ENCODE measurements around the gene SRRM2.
A peak's percentile ranks its signal among the peaks of the same experiment; 100 is the strongest.

SRRM2 gene

GRCh38 chr16:2743007-2743810 lies 9.2 kb upstream of the SRRM2 start:
- no peak for DNase-seq (ENCODE audit: low read depth)

GRCh38 chr16:2744711-2745110 lies 7.7 kb upstream of the SRRM2 start:
- Histone ChIP-seq H3K27me3 (replicated peaks; ENCODE audit: control insufficient read depth, insufficient read depth, low read length) (no peaks in the 10 kb centered on the region), H3K4me3 (ENCODE audit: low read length) (no peak overlapping the region), H3K9me3 (ENCODE audit: control insufficient read depth, low read length) (no peaks in the 10 kb centered on the region), H3K36me3 (ENCODE audit: control insufficient read depth, insufficient read depth, low read length, severe bottlenecking) (no peaks in the 10 kb centered on the region), H3K4me1 (ENCODE audit: control insufficient read depth, insufficient read depth, low read length) (no peaks in the 10 kb centered on the region), H3K9ac (ENCODE audit: low read length) (no peak overlapping the region)
- no peak for DNase-seq (ENCODE audit: low read depth)

More at GRCh38 chr16:2743007-2743810, 9.2 kb upstream of the SRRM2 start:
- Histone ChIP-seq H3K4me3 (ENCODE audit: low read length) (no peak overlapping the region), H3K9me3 (ENCODE audit: control insufficient read depth, low read length) (no peaks in the 10 kb centered on the region), H3K4me1 (ENCODE audit: control insufficient read depth, insufficient read depth, low read length) (no peaks in the 10 kb centered on the region), H3K36me3 (ENCODE audit: control insufficient read depth, insufficient read depth, low read length, severe bottlenecking) (no peaks in the 10 kb centered on the region), H3K27me3 (replicated peaks; ENCODE audit: control insufficient read depth, insufficient read depth, low read length) (peaks cover 5% of the 10 kb centered on the region), H3K9ac (ENCODE audit: low read length) (no peak overlapping the region)

GRCh38 chr16:2745116-2745890 lies 7.1 kb upstream of the SRRM2 start:
- Histone ChIP-seq H3K9ac (ENCODE audit: low read length) (no peak overlapping the region), H3K4me1 (ENCODE audit: control insufficient read depth, insufficient read depth, low read length) (no peaks in the 10 kb centered on the region), H3K4me3 (ENCODE audit: low read length) (no peak overlapping the region), H3K27me3 (replicated peaks; ENCODE audit: control insufficient read depth, insufficient read depth, low read length) (no peaks in the 10 kb centered on the region), H3K36me3 (ENCODE audit: control insufficient read depth, insufficient read depth, low read length, severe bottlenecking) (no peaks in the 10 kb centered on the region), H3K9me3 (ENCODE audit: control insufficient read depth, low read length) (no peaks in the 10 kb centered on the region)
- DNase-seq (ENCODE audit: low read depth) = no peak

GRCh38 chr16:2745961-2746360 lies 6.5 kb upstream of the SRRM2 start:
- no peak overlapping the region for H3K4me3 ChIP-seq (ENCODE audit: low read length)
- H3K9me3 ChIP-seq (ENCODE audit: control insufficient read depth, low read length) = no peaks in the 10 kb centered on the region
- no peaks in the 10 kb centered on the region for H3K36me3 ChIP-seq (ENCODE audit: control insufficient read depth, insufficient read depth, low read length, severe bottlenecking)
- H3K4me1 ChIP-seq (ENCODE audit: control insufficient read depth, insufficient read depth, low read length) = no peaks in the 10 kb centered on the region
- H3K9ac ChIP-seq (ENCODE audit: low read length) = no peak overlapping the region
- no peaks in the 10 kb centered on the region for H3K27me3 ChIP-seq (replicated peaks; ENCODE audit: control insufficient read depth, insufficient read depth, low read length)
- DNase-seq (ENCODE audit: low read depth) = no peak

- Histone ChIP-seq H3K27me3 (replicated peaks; ENCODE audit: control insufficient read depth, insufficient read depth, low read length) (no peaks in the 10 kb centered on the region), H3K4me1 (ENCODE audit: control insufficient read depth, insufficient read depth, low read length) (peaks cover 9% of the 10 kb centered on the region), H3K9me3 (ENCODE audit: control insufficient read depth, low read length) (no peaks in the 10 kb centered on the region), H3K4me3 (ENCODE audit: low read length) (no peak overlapping the region), H3K36me3 (ENCODE audit: control insufficient read depth, insufficient read depth, low read length, severe bottlenecking) (no peaks in the 10 kb centered on the region), H3K9ac (ENCODE audit: low read length) (no peak overlapping the region)
- no peak for DNase-seq (ENCODE audit: low read depth)
Observed at GRCh38 chr16:2748757-2749455, 3.5 kb upstream of the SRRM2 start.

- H3K36me3 ChIP-seq (ENCODE audit: control insufficient read depth, insufficient read depth, low read length, severe bottlenecking) = no peaks in the 10 kb centered on the region
Observed at GRCh38 chr16:2749476-2749875, 3.0 kb upstream of the SRRM2 start.

GRCh38 chr16:2749936-2750335 lies 2.5 kb upstream of the SRRM2 start:
- Histone ChIP-seq H3K27me3 (replicated peaks; ENCODE audit: control insufficient read depth, insufficient read depth, low read length) (no peaks in the 10 kb centered on the region), H3K4me1 (ENCODE audit: control insufficient read depth, insufficient read depth, low read length) (peaks cover 13% of the 10 kb centered on the region), H3K9me3 (ENCODE audit: control insufficient read depth, low read length) (no peaks in the 10 kb centered on the region), H3K36me3 (ENCODE audit: control insufficient read depth, insufficient read depth, low read length, severe bottlenecking) (no peaks in the 10 kb centered on the region), H3K9ac (ENCODE audit: low read length) (no peak overlapping the region), H3K4me3 (ENCODE audit: low read length) (no peak overlapping the region)
- no peak for DNase-seq (ENCODE audit: low read depth)

More at GRCh38 chr16:2749476-2749875, 3.0 kb upstream of the SRRM2 start:
- Histone ChIP-seq H3K27me3 (replicated peaks; ENCODE audit: control insufficient read depth, insufficient read depth, low read length) (no peaks in the 10 kb centered on the region), H3K4me3 (ENCODE audit: low read length) (no peak overlapping the region), H3K9me3 (ENCODE audit: control insufficient read depth, low read length) (no peaks in the 10 kb centered on the region), H3K4me1 (ENCODE audit: control insufficient read depth, insufficient read depth, low read length) (peaks cover 9% of the 10 kb centered on the region), H3K9ac (ENCODE audit: low read length) (no peak overlapping the region)
- DNase-seq (ENCODE audit: low read depth) = no peak

- Histone ChIP-seq H3K9ac (ENCODE audit: low read length) (peak overlapping the region; percentile 99), H3K4me1 (ENCODE audit: control insufficient read depth, insufficient read depth, low read length) (peaks cover 30% of the 10 kb centered on the region), H3K27me3 (replicated peaks; ENCODE audit: control insufficient read depth, insufficient read depth, low read length) (no peaks in the 10 kb centered on the region), H3K4me3 (ENCODE audit: low read length) (peak overlapping the region; percentile 91), H3K9me3 (ENCODE audit: control insufficient read depth, low read length) (no peaks in the 10 kb centered on the region), H3K36me3 (ENCODE audit: control insufficient read depth, insufficient read depth, low read length, severe bottlenecking) (no peaks in the 10 kb centered on the region)
- no peak for DNase-seq (ENCODE audit: low read depth)
Observed at GRCh38 chr16:2751577-2752034, 832 bp upstream of the SRRM2 start.

GRCh38 chr16:2752850-2753732 lies 653 bp downstream of the SRRM2 start:
- H3K9me3 ChIP-seq (ENCODE audit: control insufficient read depth, low read length) = no peaks in the 10 kb centered on the region
- peaks cover 8% of the 10 kb centered on the region for H3K36me3 ChIP-seq (ENCODE audit: control insufficient read depth, insufficient read depth, low read length, severe bottlenecking)
- no peaks in the 10 kb centered on the region for H3K27me3 ChIP-seq (replicated peaks; ENCODE audit: control insufficient read depth, insufficient read depth, low read length)
- peak overlapping the region; percentile 99 for H3K9ac ChIP-seq (ENCODE audit: low read length)
- peaks cover 42% of the 10 kb centered on the region for H3K4me1 ChIP-seq (ENCODE audit: control insufficient read depth, insufficient read depth, low read length)
- H3K4me3 ChIP-seq (ENCODE audit: low read length) = peak overlapping the region; percentile 91
- DNase-seq (ENCODE audit: low read depth) = peak; percentile 91

GRCh38 chr16:2753733-2754020 lies 1.2 kb downstream of the SRRM2 start:
- peaks cover 14% of the 10 kb centered on the region for H3K36me3 ChIP-seq (ENCODE audit: control insufficient read depth, insufficient read depth, low read length, severe bottlenecking)
- H3K4me3 ChIP-seq (ENCODE audit: low read length) = peak overlapping the region; percentile 91
- H3K9ac ChIP-seq (ENCODE audit: low read length) = peak overlapping the region; percentile 99
- DNase-seq (ENCODE audit: low read depth) = peak; percentile 62
- H3K9me3 ChIP-seq (ENCODE audit: control insufficient read depth, low read length) = no peaks in the 10 kb centered on the region
- H3K27me3 ChIP-seq (replicated peaks; ENCODE audit: control insufficient read depth, insufficient read depth, low read length) = no peaks in the 10 kb centered on the region
- peaks cover 47% of the 10 kb centered on the region for H3K4me1 ChIP-seq (ENCODE audit: control insufficient read depth, insufficient read depth, low read length)
